Hepatic stellate cell (primary cell): ENCODE measurements around the gene IGSF9.

ENCODE experiments used
- DNase-seq: peaks from one replicate; pipeline ENCODE4 v3.0.0; 2011; ENCODE audit warnings: low spot score

Gene IGSF9

GRCh38 chr1:159946242-159947187, 1.1 kb upstream of the IGSF9 start:
- DNase-seq, result no peak

- DNase-seq, result no peak
These were observed 574 bp downstream of the IGSF9 start for GRCh38 chr1:159944623-159945455.

- no peak for DNase-seq
These were observed 1.3 kb downstream of the IGSF9 start for GRCh38 chr1:159943908-159944622.

- no peak for DNase-seq
These were observed 2.2 kb downstream of the IGSF9 start for GRCh38 chr1:159943278-159943640.

GRCh38 chr1:159942632-159943277, 2.7 kb downstream of the IGSF9 start:
- DNase-seq, result no peak

GRCh38 chr1:159941591-159942560, 3.5 kb downstream of the IGSF9 start:
- DNase-seq, result no peak

GRCh38 chr1:159941141-159941540, 4.3 kb downstream of the IGSF9 start:
- DNase-seq, result no peak

GRCh38 chr1:159940006-159940620, 5.3 kb downstream of the IGSF9 start:
- no peak for DNase-seq

- no peak for DNase-seq
These were observed 5.8 kb downstream of the IGSF9 start for GRCh38 chr1:159939678-159940002.

GRCh38 chr1:159938905-159939677, 6.3 kb downstream of the IGSF9 start:
- no peak for DNase-seq

- no peak for DNase-seq
These were observed 7.1 kb downstream of the IGSF9 start for GRCh38 chr1:159938211-159938852.

- DNase-seq, result no peak
These were observed 8.2 kb downstream of the IGSF9 start for GRCh38 chr1:159937054-159937750.

GRCh38 chr1:159936273-159936904, 9.0 kb downstream of the IGSF9 start:
- DNase-seq, result peak; percentile 81

GRCh38 chr1:159935719-159936272, 9.6 kb downstream of the IGSF9 start:
- no peak for DNase-seq

- DNase-seq, result no peak
These were observed 10.1 kb downstream of the IGSF9 start for GRCh38 chr1:159935305-159935704.

GRCh38 chr1:159934136-159935039, 11.0 kb downstream of the IGSF9 start:
- no peak for DNase-seq

GRCh38 chr1:159933347-159933746, 12.1 kb downstream of the IGSF9 start:
- DNase-seq, result no peak
